ENCODE measurements around the gene FRG2. TPM values are rescaled to one million over a fixed set of nuclear protein-coding genes. Genes with fewer than 3 reads are reported as not detected.

FRG2 gene
- polyA plus RNA-seq, 1 of the 3 experiments (the other 2 are of a cell fraction), result not detected

- peak; percentile 22 for DNase-seq
- H3K9ac ChIP-seq, result no peak overlapping the region
- H3K36me3 ChIP-seq (replicated peaks in 1 of 2; ENCODE audit: control insufficient read depth in 1 of 2, insufficient read depth in 2 of 2, low read length in 1 of 2), result no peaks in the 10 kb centered on the region
- H3F3A ChIP-seq (replicated peaks; ENCODE audit: insufficient read depth), result peaks cover 5% of the 10 kb centered on the region
- no peaks in the 10 kb centered on the region for H3K9me2 ChIP-seq
- 55% methylated on average over 37 of the region's 43 CpGs for WGBS (ENCODE audit: low lambda C conversion rate)
- H4K20me1 ChIP-seq (ENCODE audit: insufficient read depth), result no peaks in the 10 kb centered on the region
- peaks cover 0 to 6% of the 10 kb centered on the region in 2 experiments; a peak in 1 of 4 replicates for H3K4me1 ChIP-seq (ENCODE audit: control insufficient read depth in 1 of 2, insufficient read depth in 2 of 2, low read depth in 1 of 2, low read length in 1 of 2)
- ChIA-PET CTCF (no interaction called here), POLR2A (no interaction called here)
- no peaks in the 10 kb centered on the region for H3K79me2 ChIP-seq (ENCODE audit: insufficient read depth)
- no peak overlapping the region for H2AFZ ChIP-seq (ENCODE audit: low read depth)
- peaks cover 13% of the 10 kb centered on the region for H3K27me3 ChIP-seq (ENCODE audit: insufficient read depth)
- no peaks in the 10 kb centered on the region for H3K9me3 ChIP-seq
- no peak overlapping the region for H3K4me2 ChIP-seq
- TF ChIP-seq RXRA (IDR thresholded peaks at IDR 0.05; ENCODE audit: borderline replicate concordance, low read depth) (no peak), SMC3 (IDR thresholded peaks at IDR 0.05; ENCODE audit: low read depth, low read length) (no peak), YY1 (IDR thresholded peaks at IDR 0.05; ENCODE audit: low read depth) (no peak), ELF1 (IDR thresholded peaks at IDR 0.05) (no peak), SIN3A (IDR thresholded peaks at IDR 0.05; ENCODE audit: borderline replicate concordance, low read depth, low read length) (no peak), MXI1 (IDR thresholded peaks at IDR 0.05; ENCODE audit: low read depth, low read length) (no peak), FOSL2 (IDR thresholded peaks at IDR 0.05; ENCODE audit: borderline replicate concordance, low read depth) (no peak), POLR2AphosphoS5 (IDR thresholded peaks at IDR 0.05; ENCODE audit: low read depth, low read length) (no peak), EZH2phosphoT487 (IDR thresholded peaks at IDR 0.05; ENCODE audit: borderline replicate concordance, low read depth) (no peak), CTCF (IDR thresholded peaks at IDR 0.05) (no peak), TCF12 (IDR thresholded peaks at IDR 0.05) (no peak), GATA2 (CRISPR knock-in tag; IDR thresholded peaks at IDR 0.05) (no peak), EP300 (IDR thresholded peaks at IDR 0.05; ENCODE audit: borderline replicate concordance in 1 of 2, low read depth in 1 of 2, low read length in 1 of 2) (no peak), TEAD4 (IDR thresholded peaks at IDR 0.05; ENCODE audit: borderline replicate concordance, insufficient read depth) (no peak), FOXM1 (IDR thresholded peaks at IDR 0.05; ENCODE audit: low read depth) (no peak)
- TF ChIP-seq, protein P1, sequence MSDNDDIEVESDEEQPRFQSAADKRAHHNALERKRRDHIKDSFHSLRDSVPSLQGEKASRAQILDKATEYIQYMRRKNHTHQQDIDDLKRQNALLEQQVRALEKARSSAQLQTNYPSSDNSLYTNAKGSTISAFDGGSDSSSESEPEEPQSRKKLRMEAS (IDR thresholded peaks at IDR 0.05; ENCODE audit: low read depth), result no peak
- TF ChIP-seq, protein P2, sequence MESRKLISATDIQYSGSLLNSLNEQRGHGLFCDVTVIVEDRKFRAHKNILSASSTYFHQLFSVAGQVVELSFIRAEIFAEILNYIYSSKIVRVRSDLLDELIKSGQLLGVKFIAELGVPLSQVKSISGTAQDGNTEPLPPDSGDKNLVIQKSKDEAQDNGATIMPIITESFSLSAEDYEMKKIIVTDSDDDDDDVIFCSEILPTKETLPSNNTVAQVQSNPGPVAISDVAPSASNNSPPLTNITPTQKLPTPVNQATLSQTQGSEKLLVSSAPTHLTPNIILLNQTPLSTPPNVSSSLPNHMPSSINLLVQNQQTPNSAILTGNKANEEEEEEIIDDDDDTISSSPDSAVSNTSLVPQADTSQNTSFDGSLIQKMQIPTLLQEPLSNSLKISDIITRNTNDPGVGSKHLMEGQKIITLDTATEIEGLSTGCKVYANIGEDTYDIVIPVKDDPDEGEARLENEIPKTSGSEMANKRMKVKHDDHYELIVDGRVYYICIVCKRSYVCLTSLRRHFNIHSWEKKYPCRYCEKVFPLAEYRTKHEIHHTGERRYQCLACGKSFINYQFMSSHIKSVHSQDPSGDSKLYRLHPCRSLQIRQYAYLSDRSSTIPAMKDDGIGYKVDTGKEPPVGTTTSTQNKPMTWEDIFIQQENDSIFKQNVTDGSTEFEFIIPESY (IDR thresholded peaks at IDR 0.05; ENCODE audit: borderline replicate concordance, low read depth), result no peak
- TF ChIP-seq, protein P3, sequence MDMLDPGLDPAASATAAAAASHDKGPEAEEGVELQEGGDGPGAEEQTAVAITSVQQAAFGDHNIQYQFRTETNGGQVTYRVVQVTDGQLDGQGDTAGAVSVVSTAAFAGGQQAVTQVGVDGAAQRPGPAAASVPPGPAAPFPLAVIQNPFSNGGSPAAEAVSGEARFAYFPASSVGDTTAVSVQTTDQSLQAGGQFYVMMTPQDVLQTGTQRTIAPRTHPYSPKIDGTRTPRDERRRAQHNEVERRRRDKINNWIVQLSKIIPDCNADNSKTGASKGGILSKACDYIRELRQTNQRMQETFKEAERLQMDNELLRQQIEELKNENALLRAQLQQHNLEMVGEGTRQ (IDR thresholded peaks at IDR 0.05; ENCODE audit: borderline replicate concordance, low read depth, low read length), result no peak
- TF ChIP-seq, protein P4, sequence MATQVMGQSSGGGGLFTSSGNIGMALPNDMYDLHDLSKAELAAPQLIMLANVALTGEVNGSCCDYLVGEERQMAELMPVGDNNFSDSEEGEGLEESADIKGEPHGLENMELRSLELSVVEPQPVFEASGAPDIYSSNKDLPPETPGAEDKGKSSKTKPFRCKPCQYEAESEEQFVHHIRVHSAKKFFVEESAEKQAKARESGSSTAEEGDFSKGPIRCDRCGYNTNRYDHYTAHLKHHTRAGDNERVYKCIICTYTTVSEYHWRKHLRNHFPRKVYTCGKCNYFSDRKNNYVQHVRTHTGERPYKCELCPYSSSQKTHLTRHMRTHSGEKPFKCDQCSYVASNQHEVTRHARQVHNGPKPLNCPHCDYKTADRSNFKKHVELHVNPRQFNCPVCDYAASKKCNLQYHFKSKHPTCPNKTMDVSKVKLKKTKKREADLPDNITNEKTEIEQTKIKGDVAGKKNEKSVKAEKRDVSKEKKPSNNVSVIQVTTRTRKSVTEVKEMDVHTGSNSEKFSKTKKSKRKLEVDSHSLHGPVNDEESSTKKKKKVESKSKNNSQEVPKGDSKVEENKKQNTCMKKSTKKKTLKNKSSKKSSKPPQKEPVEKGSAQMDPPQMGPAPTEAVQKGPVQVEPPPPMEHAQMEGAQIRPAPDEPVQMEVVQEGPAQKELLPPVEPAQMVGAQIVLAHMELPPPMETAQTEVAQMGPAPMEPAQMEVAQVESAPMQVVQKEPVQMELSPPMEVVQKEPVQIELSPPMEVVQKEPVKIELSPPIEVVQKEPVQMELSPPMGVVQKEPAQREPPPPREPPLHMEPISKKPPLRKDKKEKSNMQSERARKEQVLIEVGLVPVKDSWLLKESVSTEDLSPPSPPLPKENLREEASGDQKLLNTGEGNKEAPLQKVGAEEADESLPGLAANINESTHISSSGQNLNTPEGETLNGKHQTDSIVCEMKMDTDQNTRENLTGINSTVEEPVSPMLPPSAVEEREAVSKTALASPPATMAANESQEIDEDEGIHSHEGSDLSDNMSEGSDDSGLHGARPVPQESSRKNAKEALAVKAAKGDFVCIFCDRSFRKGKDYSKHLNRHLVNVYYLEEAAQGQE (IDR thresholded peaks at IDR 0.05; ENCODE audit: low read depth, low read length), result no peak
- no peak overlapping the region for H3K4me3 ChIP-seq (ENCODE audit: low read depth in 2 of 2, low read length in 1 of 2)
- H3K27ac ChIP-seq (ENCODE audit: low read depth in 2 of 2, low read length in 1 of 2), result no peak overlapping the region
Observed at GRCh38 chr4:190016369-190017289, 10.4 kb downstream of the FRG2 start.
